Transverse colon (tissue), 4 donors: Measurements from ENCODE around the gene LRRN1. TPM values are rescaled to one million over a fixed set of nuclear protein-coding genes. Genes with fewer than 3 reads are reported as not detected.

Source experiments
- DNase-seq: peaks from one replicate; pipeline ENCODE4 v3.0.0-alpha.2; 2019
- H3K27ac ChIP-seq, 4 donors: fragments of 200-600 bp; sonication (generic); 2 replicates each; pipeline ENCODE4 v1.5.1; 2016 to 2018; ENCODE audit warnings: inconsistent platforms in 4 of 4
- H3K27me3 ChIP-seq: fragments of 200-600 bp; sonication (generic); 2 replicates; pipeline ENCODE4 v1.5.1; 2017; ENCODE audit warnings: inconsistent platforms
- H3K36me3 ChIP-seq, 4 donors: fragments of 200-600 bp; sonication (generic); 2 replicates each; pipeline ENCODE4 v1.5.1; 2017 to 2019; ENCODE audit warnings: inconsistent platforms in 4 of 4
- H3K4me1 ChIP-seq, 4 donors: fragments of 200-600 bp; sonication (generic); 2 replicates each; pipeline ENCODE4 v1.5.1; 2017 to 2020; ENCODE audit warnings: inconsistent platforms in 4 of 4
- H3K4me3 ChIP-seq, 4 donors: fragments of 200-600 bp; sonication (generic); 1 replicate in 1 of 4; 2 replicates in 3 of 4; pipeline versions ENCODE4 v1.5.1 to v1.6.1; 2017 to 2019; ENCODE audit warnings: inconsistent platforms in 4 of 4
- H3K9me3 ChIP-seq, 2 donors: fragments of 200-600 bp; sonication (generic); 2 replicates each; pipeline ENCODE4 v1.5.1; 2017 to 2019; ENCODE audit warnings: inconsistent platforms in 2 of 2
- EP300 ChIP-seq: sonication (generic); formaldehyde crosslinking; IDR thresholded peaks from one replicate; pipeline ENCODE4 v1.6.1; 2017; ENCODE audit warnings: antibody characterized with exemption, low read depth
- POLR2A ChIP-seq: fragments of 450-650 bp; IDR thresholded peaks from one replicate; pipeline ENCODE4 v1.6.1; 2016; ENCODE audit warnings: antibody characterized with exemption, mild to moderate bottlenecking, moderate library complexity
- POLR2AphosphoS5 ChIP-seq, 3 donors: sonication (generic); formaldehyde crosslinking; IDR thresholded peaks; one replicate each; pipeline ENCODE4 v1.6.1; 2016; ENCODE audit warnings: antibody characterized with exemption in 3 of 3
- WGBS, 2 donors: methylation state at CpG; one replicate each; pipeline ENCODE4 v1.1.5; 2018; ENCODE audit warnings: low coverage in 1 of 2; 5-methylcytosine and 5-hydroxymethylcytosine counted together
- in situ Hi-C, 4 donors: fragments of 200-750 bp; cut with MboI; loops; one replicate each; pipeline versions ENCODE4 v1.15.0 to v1.15.1; 2017; ENCODE audit warnings: low sequenced_read_pairs in 3 of 4, low pct_ligation_motif_present in 1 of 4, low pct_unique_long_range_greater_than_20kb in 1 of 4
- intact Hi-C: fragments of 100-400 bp; cut with DNase I; formaldehyde crosslinking; loops from one replicate; pipeline ENCODE4 v1.15.1; 2023; ENCODE audit warnings: low total_unique reads
- total RNA-seq, 4 donors: library from RNA; depleted of rRNA; stranded (reverse); fragments of >200 nt; gene quantifications; one replicate each; pipeline ENCODE4 v1.1.0, GENCODE V29; 2016
- TF ChIP-seq, protein P1 (sequence below), 5 experiments: fragments of 200-600 bp in 3 of 5; fragments of 450-650 bp in 2 of 5; sonication (generic) in 3 of 5; IDR thresholded peaks; 1 replicate in 2 of 5; 2 replicates in 3 of 5; pipeline ENCODE4 v1.5.1; 2016 to 2017; ENCODE audit warnings: antibody characterized with exemption in 5 of 5, inconsistent platforms in 3 of 5, mild to moderate bottlenecking in 2 of 5, moderate library complexity in 1 of 5

The LRRN1 gene
- total RNA-seq, 4 donors from 2014 or later = 0.32 to 0.55 TPM; not detected in 2

GRCh38 chr3:3778216-3778615 is 21.0 kb upstream of the LRRN1 start:
- Histone ChIP-seq H3K4me3 (no peak overlapping the region), H3K9me3 (peaks cover 0 to 6% of the 10 kb centered on the region in 2 donors), H3K27me3 (no peaks in the 10 kb centered on the region), H3K27ac (no peak overlapping the region), H3K36me3 (no peaks in the 10 kb centered on the region), H3K4me1 (no peaks in the 10 kb centered on the region)
- in situ Hi-C loops (no loop called here), intact Hi-C loops (no loop called here)
- no peak for DNase-seq
- TF ChIP-seq EP300 = no peak
- TF ChIP-seq POLR2A = no peak
- TF ChIP-seq POLR2AphosphoS5 (IDR thresholded peaks at IDR 0.05) = no peak
- TF ChIP-seq, protein P1, sequence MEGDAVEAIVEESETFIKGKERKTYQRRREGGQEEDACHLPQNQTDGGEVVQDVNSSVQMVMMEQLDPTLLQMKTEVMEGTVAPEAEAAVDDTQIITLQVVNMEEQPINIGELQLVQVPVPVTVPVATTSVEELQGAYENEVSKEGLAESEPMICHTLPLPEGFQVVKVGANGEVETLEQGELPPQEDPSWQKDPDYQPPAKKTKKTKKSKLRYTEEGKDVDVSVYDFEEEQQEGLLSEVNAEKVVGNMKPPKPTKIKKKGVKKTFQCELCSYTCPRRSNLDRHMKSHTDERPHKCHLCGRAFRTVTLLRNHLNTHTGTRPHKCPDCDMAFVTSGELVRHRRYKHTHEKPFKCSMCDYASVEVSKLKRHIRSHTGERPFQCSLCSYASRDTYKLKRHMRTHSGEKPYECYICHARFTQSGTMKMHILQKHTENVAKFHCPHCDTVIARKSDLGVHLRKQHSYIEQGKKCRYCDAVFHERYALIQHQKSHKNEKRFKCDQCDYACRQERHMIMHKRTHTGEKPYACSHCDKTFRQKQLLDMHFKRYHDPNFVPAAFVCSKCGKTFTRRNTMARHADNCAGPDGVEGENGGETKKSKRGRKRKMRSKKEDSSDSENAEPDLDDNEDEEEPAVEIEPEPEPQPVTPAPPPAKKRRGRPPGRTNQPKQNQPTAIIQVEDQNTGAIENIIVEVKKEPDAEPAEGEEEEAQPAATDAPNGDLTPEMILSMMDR (IDR thresholded peaks at IDR 0.05) = no peak

- in situ Hi-C loops (no loop called here), intact Hi-C loops (no loop called here)
- Histone ChIP-seq H3K27ac (no peak overlapping the region), H3K9me3 (peaks cover 0 to 6% of the 10 kb centered on the region in 2 donors), H3K36me3 (no peaks in the 10 kb centered on the region), H3K4me1 (no peaks in the 10 kb centered on the region), H3K27me3 (no peaks in the 10 kb centered on the region), H3K4me3 (no peak overlapping the region)
- no peak for TF ChIP-seq EP300
- TF ChIP-seq, protein P1 (IDR thresholded peaks at IDR 0.05) = no peak
- no peak for TF ChIP-seq POLR2A
- no peak for TF ChIP-seq POLR2AphosphoS5 (IDR thresholded peaks at IDR 0.05)
- no peak for DNase-seq
- WGBS, 2 donors = 34 to 62% methylated on average over 3 to 4 of the region's 4 CpGs
These were observed 20.5 kb upstream of the LRRN1 start for GRCh38 chr3:3778641-3779270.

GRCh38 chr3:3782457-3782856 is 16.8 kb upstream of the LRRN1 start:
- Histone ChIP-seq H3K4me1 (no peaks in the 10 kb centered on the region), H3K4me3 (no peak overlapping the region), H3K36me3 (no peaks in the 10 kb centered on the region), H3K9me3 (no peaks in the 10 kb centered on the region), H3K27ac (no peak overlapping the region), H3K27me3 (no peaks in the 10 kb centered on the region)
- in situ Hi-C loops (no loop called here), intact Hi-C loops (loop anchor here (5.0 kb wide), 1 partner anchor 1255 kb away; no protein-coding TSS in a partner anchor)
- TF ChIP-seq, protein P1 (IDR thresholded peaks at IDR 0.05) = no peak
- TF ChIP-seq POLR2A (no peak), EP300 (no peak), POLR2AphosphoS5 (IDR thresholded peaks at IDR 0.05) (no peak)
- WGBS, 2 donors = 71 to 76% methylated on average over 7 of the region's 7 CpGs
- DNase-seq = no peak

DNA sequence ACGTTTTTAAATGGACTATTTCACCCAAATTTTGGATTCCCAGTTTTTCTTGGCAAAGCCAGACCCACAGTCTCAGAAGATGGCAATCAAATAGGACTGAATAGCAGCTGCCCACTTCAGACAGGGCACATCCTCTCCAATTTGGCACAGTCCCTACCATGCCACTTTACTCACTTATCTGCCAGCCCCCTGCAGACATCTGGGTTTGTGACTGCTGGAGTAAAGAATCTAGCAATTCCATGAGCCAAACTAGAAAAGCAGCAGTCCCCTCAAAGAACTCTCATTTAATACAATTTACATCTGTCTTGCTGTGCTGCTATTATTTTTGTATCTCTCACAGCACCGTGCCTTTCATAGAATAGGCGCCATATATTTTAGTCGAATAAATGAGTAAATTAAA is 16.0 kb upstream of the LRRN1 start:
- TF ChIP-seq POLR2A (no peak), EP300 (no peak), POLR2AphosphoS5 (IDR thresholded peaks at IDR 0.05) (no peak)
- TF ChIP-seq, protein P1 (IDR thresholded peaks at IDR 0.05) = no peak
- H3K27me3 ChIP-seq = no peaks in the 10 kb centered on the region
- H3K27ac ChIP-seq = no peak overlapping the region
- H3K36me3 ChIP-seq = no peaks in the 10 kb centered on the region
- no peaks in the 10 kb centered on the region for H3K9me3 ChIP-seq
- DNase-seq = no peak
- intact Hi-C loops = loop anchor here (5.0 kb wide), 1 partner anchor 1256 kb away; no protein-coding TSS in a partner anchor
- no peaks in the 10 kb centered on the region for H3K4me1 ChIP-seq
- in situ Hi-C loops = no loop called here
- H3K4me3 ChIP-seq = no peak overlapping the region
- WGBS, 2 donors = 83 to 85% methylated on average over 4 of the region's 4 CpGs
